H1 (cell line): ENCODE measurements around the gene BRK1. TPM values are rescaled to one million over a fixed set of nuclear protein-coding genes. Genes with fewer than 3 reads are reported as not detected.

Experiments
- BCL11A ChIP-seq, 2 experiments: IDR thresholded peaks; one replicate each; pipeline ENCODE4 v1.6.1; 2011; ENCODE audit warnings: low read depth in 2 of 2, low read length in 2 of 2, mild to moderate bottlenecking in 2 of 2
- EZH2 ChIP-seq: fragments of 200-600 bp; sonication (generic); IDR thresholded peaks from 2 replicates; pipeline ENCODE4 v1.7.1; 2012; ENCODE audit warnings: low read depth, mild to moderate bottlenecking, moderate library complexity, low read length, inconsistent platforms; ENCODE audit not compliant: severe bottlenecking
- GTF2F1 ChIP-seq: IDR thresholded peaks from 2 replicates; pipeline ENCODE4 v1.6.1; 2012; ENCODE audit warnings: low read depth, low read length, improper control_type of control experiment, borderline replicate concordance
- HDAC2 ChIP-seq, 2 experiments: fragments of 300-600 bp in 1 of 2; sonication (generic) in 1 of 2; IDR thresholded peaks; 2 replicates each; pipeline ENCODE4 v1.6.1; 2011 to 2012; ENCODE audit warnings: low read depth in 2 of 2, low read length in 2 of 2, mild to moderate bottlenecking in 2 of 2, moderate library complexity in 2 of 2, borderline replicate concordance in 1 of 2, inconsistent platforms in 1 of 2
- HDAC6 ChIP-seq: IDR thresholded peaks from one replicate; pipeline ENCODE4 v1.7.1; 2012; ENCODE audit warnings: low read depth, mild to moderate bottlenecking, inconsistent platforms, low read length, moderate library complexity
- KDM4A ChIP-seq: IDR thresholded peaks from one replicate; pipeline ENCODE4 v1.7.1; 2012; ENCODE audit warnings: low read depth, mild to moderate bottlenecking, moderate library complexity, low read length, inconsistent platforms; ENCODE audit not compliant: severe bottlenecking
- KDM5A ChIP-seq: fragments of 200-600 bp; IDR thresholded peaks from 2 replicates; pipeline ENCODE4 v1.7.1; 2012; ENCODE audit warnings: mild to moderate bottlenecking, low read length, inconsistent platforms, mixed read lengths
- MAFK ChIP-seq: IDR thresholded peaks from 2 replicates; pipeline ENCODE4 v1.6.1; 2012; ENCODE audit warnings: low read depth, mild to moderate bottlenecking, improper control_type of control experiment, low read length
- RXRA ChIP-seq: IDR thresholded peaks from 2 replicates; pipeline ENCODE4 v1.6.1; 2011; ENCODE audit warnings: low read depth, mild to moderate bottlenecking, low read length, moderate library complexity; ENCODE audit not compliant: insufficient read depth
- SP2 ChIP-seq: IDR thresholded peaks from 2 replicates; pipeline ENCODE4 v1.6.1; 2012; ENCODE audit warnings: mild to moderate bottlenecking, low read length, inconsistent platforms
- TAF7 ChIP-seq: optimal IDR thresholded peaks from 2 replicates; pipeline ENCODE3; 2011; ENCODE audit warnings: low read depth, mild to moderate bottlenecking, inconsistent platforms, low read length, moderate library complexity, borderline replicate concordance
- polyA plus RNA-seq, 7 experiments: library from polyadenylated mRNA; depleted of rRNA in 3 of 7; stranded (reverse) in 5 of 7; unstranded in 2 of 7; fragments of >200 nt in 5 of 7; fragments of 200-250 nt in 2 of 7; gene quantifications; 1 replicate in 5 of 7; 2 replicates in 1 of 7; 4 replicates in 1 of 7; pipeline versions ENCODE4 v1.2.1 to v1.2.3, GENCODE V29; 2011 to 2013; ENCODE audit warnings: missing spikeins in 2 of 7, mixed read lengths in 2 of 7
- total RNA-seq: library from RNA; stranded (reverse); fragmentation: NEBNext Ultra II Directional; extraction: Animal tissue kit (Norgen Biotek cat#: 25700); gene quantifications from 2 replicates; pipeline ENCODE4 v1.2.1, GENCODE V29; 2021
- TF ChIP-seq, protein P1 (sequence below): IDR thresholded peaks from 2 replicates; pipeline ENCODE4 v1.6.1; 2012; ENCODE audit warnings: inconsistent platforms
- TF ChIP-seq, protein P2 (sequence below): IDR thresholded peaks from 2 replicates; pipeline ENCODE4 v1.6.1; 2011; ENCODE audit warnings: low read depth, mild to moderate bottlenecking, low read length; ENCODE audit not compliant: insufficient read depth

Gene BRK1
- total and polyA plus RNA-seq, 2 of the 8 experiments (the other 6 are each of a cell fraction or from before 2014, with no cell fraction given) = 137 to 164 TPM

DNA sequence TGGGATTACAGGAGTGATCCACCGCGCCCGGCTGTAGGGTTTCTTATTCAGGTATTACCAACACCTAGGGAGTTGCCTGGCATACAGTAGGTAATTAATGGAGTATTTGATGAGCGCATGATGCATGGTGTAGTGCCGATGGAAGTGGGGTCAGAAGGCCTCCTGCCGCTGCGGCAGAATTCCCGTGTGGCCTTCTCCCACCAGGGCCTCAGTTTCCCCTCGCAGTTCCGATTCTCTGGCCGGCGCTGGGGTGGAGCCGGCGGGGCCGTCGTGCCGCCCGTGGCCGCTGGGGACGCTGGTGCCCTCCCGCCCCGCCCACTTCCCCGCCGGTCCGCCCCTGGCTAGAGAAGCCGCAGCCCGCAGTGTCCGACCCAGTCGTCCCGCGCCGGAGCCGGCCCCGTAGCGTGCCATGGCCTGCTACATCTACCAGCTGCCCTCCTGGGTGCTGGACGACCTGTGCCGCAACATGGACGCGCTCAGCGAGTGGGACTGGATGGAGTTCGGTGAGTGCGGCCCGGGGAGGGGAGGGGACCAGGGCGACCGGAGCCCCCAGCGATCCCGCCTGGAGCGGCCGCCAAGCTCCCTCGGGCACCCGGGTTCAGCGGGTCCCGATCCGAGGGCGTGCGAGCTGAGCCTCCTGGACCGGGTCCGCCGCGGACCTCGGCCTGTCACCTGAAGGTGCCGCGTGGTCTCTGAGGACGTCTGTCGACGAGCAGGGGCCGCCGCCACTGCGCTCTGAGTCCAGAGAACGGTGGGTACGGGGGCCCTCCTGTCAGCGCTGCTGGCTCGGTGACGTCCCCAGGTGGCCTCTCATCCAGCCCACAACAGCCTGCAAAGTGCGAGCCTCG lies 49.3 kb downstream of the BRK1 start, which contains the start of gene IRAK2 (continued):
- TF ChIP-seq TAF7 (no peak), KDM5A (no peak), EZH2 (no peak), SP2 (no peak), MAFK (no peak), GTF2F1 (no peak), HDAC2 (IDR thresholded peaks at IDR 0.05; ENCODE audit: borderline replicate concordance in 1 of 2, low read depth in 2 of 2, low read length in 2 of 2) (no peak; a peak in 2 of 4 replicates), RXRA (no peak), HDAC6 (no peak), KDM4A (peak; percentile 89), BCL11A (IDR thresholded peaks at IDR 0.05; ENCODE audit: low read depth in 2 of 2, low read length in 2 of 2) (no peak)
- TF ChIP-seq, protein P1, sequence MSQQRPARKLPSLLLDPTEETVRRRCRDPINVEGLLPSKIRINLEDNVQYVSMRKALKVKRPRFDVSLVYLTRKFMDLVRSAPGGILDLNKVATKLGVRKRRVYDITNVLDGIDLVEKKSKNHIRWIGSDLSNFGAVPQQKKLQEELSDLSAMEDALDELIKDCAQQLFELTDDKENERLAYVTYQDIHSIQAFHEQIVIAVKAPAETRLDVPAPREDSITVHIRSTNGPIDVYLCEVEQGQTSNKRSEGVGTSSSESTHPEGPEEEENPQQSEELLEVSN = peak; percentile 29; the same call in 1 of the 2 replicates
- TF ChIP-seq, protein P2, sequence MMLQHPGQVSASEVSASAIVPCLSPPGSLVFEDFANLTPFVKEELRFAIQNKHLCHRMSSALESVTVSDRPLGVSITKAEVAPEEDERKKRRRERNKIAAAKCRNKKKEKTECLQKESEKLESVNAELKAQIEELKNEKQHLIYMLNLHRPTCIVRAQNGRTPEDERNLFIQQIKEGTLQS = no peak
